HG03280 (cell line): Measurements from ENCODE around the gene CD274.
"Not testable (repeated sequence)": the region's sequence is repeated elsewhere in the genome, so short reads cannot be mapped to it uniquely, and the experiment has no call there.

Experiments
- ATAC-seq: cut with Tn5 transposase; IDR thresholded peaks from one replicate; pipeline ENCODE4 v1.9.1; 2021; ENCODE audit warnings: mild to moderate bottlenecking, moderate library complexity; ENCODE audit not compliant: unreplicated experiment

CD274 gene

DNA sequence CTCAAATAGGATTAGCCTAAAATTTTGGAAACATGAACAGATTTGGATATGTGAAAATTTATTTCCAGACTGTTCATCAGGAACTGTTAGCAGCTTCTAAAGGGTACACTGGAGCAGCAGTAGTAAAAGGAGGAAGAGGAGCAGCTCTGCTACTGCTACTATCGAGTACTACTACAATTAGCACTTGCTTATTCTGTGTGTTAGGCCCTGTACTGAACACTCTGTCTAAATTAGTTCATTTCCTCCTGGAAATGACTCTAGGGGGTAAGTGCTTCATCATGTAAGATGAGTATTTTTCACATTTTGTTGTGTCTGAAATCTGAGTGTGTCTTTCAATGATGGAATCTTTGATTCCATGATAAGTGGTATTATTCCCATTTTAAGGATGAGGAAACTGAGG is 9.8 kb downstream of the CD274 start:
- ATAC-seq = no peak

DNA sequence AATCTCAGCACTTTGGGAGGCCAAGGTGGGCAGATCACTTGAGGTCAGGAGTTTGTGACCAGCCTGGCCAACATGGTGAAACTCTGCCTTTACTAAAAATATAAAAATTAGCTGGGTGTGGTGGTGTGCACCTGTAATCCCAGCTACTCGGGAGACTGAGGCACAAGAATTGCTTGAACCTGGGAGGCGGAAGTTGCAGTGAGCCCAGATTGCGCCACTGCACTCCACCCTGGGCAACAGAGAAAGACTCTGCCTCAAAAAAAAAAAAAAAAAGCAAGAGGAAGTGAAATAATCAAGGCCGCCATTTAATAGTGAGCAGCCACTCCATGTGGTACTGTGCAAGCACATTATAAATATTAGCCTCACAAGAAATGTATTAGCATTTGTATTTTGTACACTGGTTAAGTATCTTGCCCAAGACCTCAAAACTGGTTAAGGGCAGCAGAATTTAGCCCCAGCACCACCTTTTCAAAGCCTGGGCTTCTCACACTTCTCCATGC is 14.5 kb downstream of the CD274 start:
- ATAC-seq = not testable (repeated sequence)

DNA sequence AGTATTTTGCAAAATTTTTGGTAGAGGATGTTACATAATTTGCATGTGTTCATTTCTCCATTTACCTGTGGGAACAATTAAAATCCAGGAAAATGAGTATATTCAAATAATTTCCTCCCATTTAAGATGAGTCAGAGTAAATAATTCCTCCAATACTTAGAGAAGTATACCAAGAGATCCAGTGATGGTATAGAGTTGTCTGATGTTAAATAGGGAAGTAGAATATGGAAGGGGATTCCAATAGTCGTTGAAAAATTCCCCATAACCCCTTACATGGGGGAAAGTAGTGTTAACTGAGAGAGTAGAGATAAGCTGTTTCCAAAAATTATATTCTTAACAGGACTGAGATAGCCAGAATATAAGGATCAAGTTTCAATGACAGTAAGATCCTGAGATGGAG is 15.7 kb downstream of the CD274 start:
- no peak for ATAC-seq

- no peak for ATAC-seq
Measured at GRCh38 chr9:5466766-5467165, 16.4 kb downstream of the CD274 start.

GRCh38 chr9:5468850-5469249 is 18.5 kb downstream of the CD274 start:
- ATAC-seq = no peak

DNA sequence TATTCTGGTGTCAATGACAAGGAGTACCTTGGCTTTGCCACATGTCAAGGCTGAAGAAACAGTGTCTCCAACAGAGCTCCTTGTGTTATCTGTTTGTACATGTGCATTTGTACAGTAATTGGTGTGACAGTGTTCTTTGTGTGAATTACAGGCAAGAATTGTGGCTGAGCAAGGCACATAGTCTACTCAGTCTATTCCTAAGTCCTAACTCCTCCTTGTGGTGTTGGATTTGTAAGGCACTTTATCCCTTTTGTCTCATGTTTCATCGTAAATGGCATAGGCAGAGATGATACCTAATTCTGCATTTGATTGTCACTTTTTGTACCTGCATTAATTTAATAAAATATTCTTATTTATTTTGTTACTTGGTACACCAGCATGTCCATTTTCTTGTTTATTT is 19.8 kb downstream of the CD274 start:
- ATAC-seq = no peak

- no peak for ATAC-seq
Measured at GRCh38 chr9:5470816-5471215, 20.5 kb downstream of the CD274 start.

GRCh38 chr9:5475611-5476010 is 25.3 kb downstream of the CD274 start:
- ATAC-seq = not testable (repeated sequence)

DNA sequence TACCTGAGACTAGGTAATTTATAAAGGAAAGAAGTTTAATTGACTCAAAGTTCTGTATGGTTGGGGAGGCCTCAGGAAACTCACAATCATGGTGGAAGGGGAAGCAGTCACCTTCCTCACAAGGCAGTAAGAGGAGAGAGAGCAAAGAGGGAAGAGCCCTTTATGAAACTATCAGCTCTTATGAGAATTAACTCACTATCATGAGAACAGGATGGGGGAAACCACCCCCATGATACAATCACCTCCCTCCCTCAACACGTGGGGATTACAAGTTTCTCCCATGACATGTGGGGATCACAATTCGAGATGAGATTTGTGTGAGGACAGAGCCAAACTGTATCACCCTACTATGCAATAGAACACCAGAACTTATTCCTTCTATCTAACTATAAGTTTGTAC is 27.9 kb downstream of the CD274 start:
- ATAC-seq = no peak

GRCh38 chr9:5479994-5480694 is 29.8 kb downstream of the CD274 start:
- ATAC-seq = peak; percentile 70

GRCh38 chr9:5480919-5481318 is 30.6 kb downstream of the CD274 start:
- no peak for ATAC-seq

DNA sequence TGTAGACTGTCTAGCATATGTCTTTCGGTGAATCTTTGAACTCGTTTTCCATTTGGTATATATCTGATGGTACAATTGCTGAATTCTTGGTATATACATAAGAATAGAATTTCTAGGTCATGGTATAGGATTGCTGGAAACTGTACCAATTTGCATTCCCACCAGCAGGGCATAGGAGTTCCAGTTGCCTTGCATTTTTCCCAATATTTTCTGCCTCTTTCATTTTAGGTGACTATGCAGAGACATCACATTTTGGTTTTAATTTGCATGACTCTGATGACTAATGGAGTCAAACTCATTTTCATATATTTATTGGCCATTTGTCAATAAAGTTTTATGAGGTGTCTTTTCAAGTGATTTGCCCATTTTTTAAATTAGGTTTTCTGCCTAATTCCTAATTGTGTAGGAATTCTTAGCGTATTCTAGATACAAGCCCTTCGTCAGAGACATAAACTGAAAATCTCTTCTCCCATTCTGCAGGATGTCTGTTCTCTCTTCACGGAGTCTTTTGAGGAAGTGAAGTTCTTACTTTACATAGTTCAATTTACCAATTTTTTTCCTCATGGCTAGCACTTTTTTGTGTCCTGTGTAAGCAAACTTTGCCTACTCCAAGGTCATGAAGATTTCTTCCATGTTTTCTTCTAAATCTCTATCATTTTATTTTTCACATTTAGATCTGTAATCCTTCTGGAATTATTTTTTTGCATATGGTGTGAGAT is 31.1 kb downstream of the CD274 start:
- ATAC-seq = no peak

DNA sequence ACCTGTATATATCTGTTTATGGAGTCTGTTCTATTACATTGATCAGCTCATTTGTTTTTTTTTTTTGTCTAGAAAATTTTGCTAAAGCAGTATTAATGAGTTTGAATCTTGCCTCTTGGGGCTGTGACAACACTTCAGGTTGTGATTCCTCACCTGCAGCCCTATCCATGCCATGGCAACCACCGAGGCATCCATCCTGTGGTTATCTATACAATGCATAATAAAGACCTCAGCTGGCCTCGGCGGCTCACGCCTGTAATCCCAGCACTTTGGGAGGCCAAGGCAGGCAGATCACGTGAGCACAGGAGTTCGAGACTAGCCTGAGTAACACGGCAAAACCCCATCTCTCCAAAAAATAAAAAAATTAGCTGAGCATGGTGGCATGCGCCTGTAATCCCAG is 31.9 kb downstream of the CD274 start:
- ATAC-seq = no peak

- no peak for ATAC-seq
Measured at GRCh38 chr9:5483306-5483705, 33.0 kb downstream of the CD274 start.

DNA sequence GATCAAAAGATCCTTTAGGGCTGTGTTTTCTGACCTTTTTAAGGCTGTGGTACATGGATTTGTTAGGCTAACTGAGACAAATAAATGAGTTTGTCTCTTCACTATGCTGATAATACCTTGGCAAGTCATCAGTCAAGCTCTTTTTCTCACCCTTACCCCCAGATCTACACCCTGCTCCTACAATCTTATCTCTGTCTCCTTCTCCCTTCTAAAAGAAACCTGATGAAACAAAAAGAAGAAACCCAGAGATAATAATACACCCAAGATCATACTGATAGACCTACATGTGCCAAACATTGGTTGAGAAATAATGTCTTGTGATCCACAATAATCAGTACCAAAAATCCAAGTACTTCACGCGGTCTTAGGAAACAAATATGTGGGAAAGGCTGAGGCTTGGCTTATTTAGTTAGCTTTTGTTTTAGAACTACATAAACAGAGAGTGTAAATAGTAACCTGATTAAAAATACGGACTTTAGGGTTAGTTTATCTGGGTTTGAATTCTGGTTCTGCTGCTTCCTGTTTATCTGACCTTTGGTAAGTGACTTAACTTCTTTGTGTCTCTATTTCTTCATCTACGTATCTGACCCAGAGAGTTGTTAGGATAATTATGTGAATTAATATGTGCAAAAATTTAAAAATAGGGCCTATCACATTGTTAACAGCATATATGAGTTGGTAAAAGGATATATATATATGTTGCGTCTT is 35.2 kb downstream of the CD274 start:
- no peak for ATAC-seq

DNA sequence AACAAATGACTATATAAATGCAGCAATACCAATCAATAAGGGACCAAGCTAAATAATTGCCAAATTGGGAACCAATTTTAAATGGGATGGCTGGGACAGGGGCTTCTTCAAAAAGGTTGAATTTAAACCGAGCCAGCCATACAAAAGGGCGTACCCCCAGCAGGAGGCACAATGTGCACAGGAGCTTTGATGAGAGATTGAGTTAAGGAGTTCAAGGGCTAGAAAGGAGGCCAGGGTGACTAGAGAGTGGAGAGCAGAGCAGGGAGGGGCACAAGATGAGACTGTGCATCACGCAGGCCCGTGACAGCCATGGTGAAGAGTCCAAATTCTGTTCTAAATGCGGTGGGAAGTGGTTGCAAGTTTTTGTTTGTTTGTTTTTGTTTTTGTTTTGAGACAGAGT is 36.6 kb downstream of the CD274 start:
- no peak for ATAC-seq

- no peak for ATAC-seq
Measured at GRCh38 chr9:5488221-5489008, 38.1 kb downstream of the CD274 start.

- ATAC-seq = no peak
Measured at GRCh38 chr9:5489630-5490490, 39.5 kb downstream of the CD274 start.

GRCh38 chr9:5492965-5493678 is 42.8 kb downstream of the CD274 start:
- ATAC-seq = no peak
